A549 (cell line): ENCODE data around the gene FCRL3. TPM values are rescaled to one million over a fixed set of nuclear protein-coding genes. Genes with fewer than 3 reads are reported as not detected.

ENCODE experiments used
- ATAC-seq, 2 experiments: fragments of 200-7000 bp in 1 of 2; fragments of >200 bp in 1 of 2; cut with Nextera tagmentation in 1 of 2; cut with Tn5 transposase in 1 of 2; 3 replicates each; pipeline versions ENCODE4 v1.8.0 to v1.9.1; 2018 to 2020; ENCODE audit warnings: mild to moderate bottlenecking in 1 of 2, moderate library complexity in 1 of 2
- CTCF ChIA-PET: fragments of 300-600 bp; sonication (Branson Sonifier 250); formaldehyde crosslinking; extraction: SDS; loops from one replicate; lab custom pipeline; 2021; ENCODE audit warnings: antibody characterized with exemption, inconsistent platforms; lab: Yijun Ruan, JAX
- POLR2A ChIA-PET: fragments of 350-600 bp; formaldehyde crosslinking; extraction: SDS; loops from one replicate; lab custom pipeline; 2021; ENCODE audit warnings: antibody characterized with exemption, inconsistent platforms; lab: Yijun Ruan, JAX
- DNase-seq, 2 experiments: peaks; one replicate each; pipeline versions ENCODE4 v3.0.0 to v3.0.0-alpha.2; 2011 to 2016; ENCODE audit warnings: low read depth in 1 of 2, low spot score in 1 of 2
- FAIRE-seq: peaks from 2 replicates; lab custom pipeline; 2011; peaks lifted over from hg19 to GRCh38; lab: Jason Lieb, UNC
- H3K27ac ChIP-seq, 2 experiments: fragments of >200 bp; sonication (Bioruptor Twin); formaldehyde crosslinking; 3 replicates each; pipeline ENCODE4 v1.5.1; 2016 to 2017
- H3K4me1 ChIP-seq: fragments of >200 bp; sonication (Bioruptor Twin); formaldehyde crosslinking; 3 replicates; pipeline ENCODE4 v1.6.1; 2016
- H3K4me2 ChIP-seq: fragments of >200 bp; sonication (Bioruptor Twin); formaldehyde crosslinking; 3 replicates; pipeline ENCODE4 v1.6.1; 2016
- H3K4me3 ChIP-seq: fragments of >200 bp; sonication (Bioruptor Twin); formaldehyde crosslinking; 3 replicates; pipeline ENCODE4 v1.5.1; 2016
- H3K9me3 ChIP-seq: fragments of >200 bp; sonication (Bioruptor Twin); formaldehyde crosslinking; 3 replicates; pipeline ENCODE4 v1.6.1; 2016
- BHLHE40 ChIP-seq: IDR thresholded peaks from 2 replicates; pipeline ENCODE4 v1.6.1; 2012; ENCODE audit warnings: low read depth, low read length, inconsistent platforms
- CBX2 ChIP-seq: fragments of 200-600 bp; sonication (generic); IDR thresholded peaks from 2 replicates; pipeline ENCODE4 v1.6.1; 2016; ENCODE audit warnings: low read depth, mild to moderate bottlenecking, borderline replicate concordance
- CBX8 ChIP-seq: fragments of 200-600 bp; sonication (generic); IDR thresholded peaks from 2 replicates; pipeline ENCODE4 v1.6.1; 2016
- CEBPB ChIP-seq, 2 experiments: fragments of >200 bp in 1 of 2; sonication (Bioruptor Twin) in 1 of 2; formaldehyde crosslinking in 1 of 2; IDR thresholded peaks; 2 replicates each; pipeline ENCODE4 v1.6.1; 2012 to 2016
- EHMT2 ChIP-seq: fragments of 200-600 bp; sonication (generic); IDR thresholded peaks from 2 replicates; pipeline ENCODE4 v1.6.1; 2016; ENCODE audit warnings: antibody characterized with exemption, low read depth, mild to moderate bottlenecking, moderate library complexity
- EP300 ChIP-seq, 2 experiments: fragments of >200 bp; sonication (Bioruptor Twin); formaldehyde crosslinking; IDR thresholded peaks; 2 replicates in 1 of 2; 3 replicates in 1 of 2; pipeline ENCODE4 v1.6.1; 2016 to 2017
- FOSB ChIP-seq: fragments of 250-450 bp; sonication (Bioruptor Pico); IDR thresholded peaks from 2 replicates; pipeline ENCODE4 v1.5.0; 2020; ENCODE audit warnings: mild to moderate bottlenecking, moderate library complexity
- HDAC2 ChIP-seq: fragments of 200-600 bp; sonication (generic); IDR thresholded peaks from 2 replicates; pipeline ENCODE4 v1.6.1; 2016
- HOXB13 ChIP-seq: fragments of 250-450 bp; sonication (Bioruptor Pico); IDR thresholded peaks from 2 replicates; pipeline ENCODE4 v1.5.0; 2020; ENCODE audit warnings: low read depth, mild to moderate bottlenecking, moderate library complexity
- HOXB5 ChIP-seq: fragments of 250-450 bp; sonication (Bioruptor Pico); IDR thresholded peaks from 2 replicates; pipeline ENCODE4 v1.5.0; 2020; ENCODE audit warnings: mild to moderate bottlenecking, moderate library complexity
- JUNB ChIP-seq: fragments of >200 bp; sonication (Bioruptor Twin); formaldehyde crosslinking; IDR thresholded peaks from 2 replicates; pipeline ENCODE4 v1.6.1; 2016
- KDM1A ChIP-seq: fragments of 200-600 bp; sonication (generic); IDR thresholded peaks from 2 replicates; pipeline ENCODE4 v1.6.1; 2016; ENCODE audit warnings: low read depth, mild to moderate bottlenecking
- KDM5A ChIP-seq: fragments of 200-600 bp; sonication (generic); IDR thresholded peaks from 2 replicates; pipeline ENCODE4 v1.6.1; 2016; ENCODE audit warnings: antibody characterized with exemption, mild to moderate bottlenecking
- MAZ ChIP-seq: fragments of 150-350 bp; IDR thresholded peaks from 2 replicates; pipeline ENCODE4 v1.6.1; 2014; ENCODE audit warnings: antibody characterized with exemption, low read depth, low read length, borderline replicate concordance
- NPAS2 ChIP-seq: fragments of 250-450 bp; sonication (Bioruptor Pico); IDR thresholded peaks from 2 replicates; pipeline ENCODE4 v1.8.0; 2022; ENCODE audit warnings: mild to moderate bottlenecking, moderate library complexity, borderline replicate concordance
- POLR2A ChIP-seq: IDR thresholded peaks from 2 replicates; pipeline ENCODE4 v1.6.1; 2012; ENCODE audit warnings: mild to moderate bottlenecking, low read length
- POLR2AphosphoS2 ChIP-seq: conservative IDR thresholded peaks from 2 replicates; pipeline ENCODE4 v1.6.1; 2012; ENCODE audit warnings: low read length, improper control_type of control experiment, inconsistent platforms
- RARB ChIP-seq: fragments of 250-450 bp; sonication (Bioruptor Pico); IDR thresholded peaks from 2 replicates; pipeline ENCODE4 v1.8.0; 2021; ENCODE audit warnings: mild to moderate bottlenecking, moderate library complexity
- RFX5 ChIP-seq: fragments of 450-650 bp; IDR thresholded peaks from 2 replicates; pipeline ENCODE4 v1.7.1; 2014; ENCODE audit warnings: antibody characterized with exemption, mild to moderate bottlenecking, moderate library complexity
- SREBF2 ChIP-seq: fragments of 450-650 bp; IDR thresholded peaks from 2 replicates; pipeline ENCODE4 v1.6.1; 2014; ENCODE audit warnings: mild to moderate bottlenecking, moderate library complexity
- TFCP2L1 ChIP-seq: fragments of 250-450 bp; sonication (Bioruptor Pico); IDR thresholded peaks from 2 replicates; pipeline ENCODE4 v1.5.0; 2021; ENCODE audit warnings: mild to moderate bottlenecking
- TP53 ChIP-seq: fragments of 250-450 bp; sonication (Bioruptor Pico); IDR thresholded peaks from 2 replicates; pipeline ENCODE4 v1.5.0; 2021; ENCODE audit warnings: mild to moderate bottlenecking, moderate library complexity
- ZFP36 ChIP-seq: fragments of 450-650 bp; IDR thresholded peaks from 2 replicates; pipeline ENCODE4 v1.6.1; 2014; ENCODE audit warnings: borderline replicate concordance; ENCODE audit not compliant: partially characterized antibody
- ZNF302 ChIP-seq: fragments of 250-450 bp; sonication (Bioruptor Pico); IDR thresholded peaks from 2 replicates; pipeline ENCODE4 v1.9.0; 2021; ENCODE audit warnings: inconsistent platforms, mild to moderate bottlenecking, moderate library complexity
- ZSCAN20 ChIP-seq: fragments of 250-450 bp; sonication (Bioruptor Pico); IDR thresholded peaks from 2 replicates; pipeline ENCODE4 v1.8.0; 2022; ENCODE audit warnings: mild to moderate bottlenecking, moderate library complexity
- WGBS: methylation state at CpG from one replicate; pipeline ENCODE4 v1.1.6; 2017; ENCODE audit errors: missing lambda C conversion rate; 5-methylcytosine and 5-hydroxymethylcytosine counted together
- polyA plus RNA-seq, 4 experiments: library from polyadenylated mRNA; depleted of rRNA in 3 of 4; stranded (reverse); fragments of >200 nt; fragmentation: RNase III in 1 of 4; extraction: RNeasy Plus Mini Kit Qiagen cat#74134 plus additional on column Dnase treatment in 1 of 4; gene quantifications; 2 replicates in 3 of 4; 3 replicates in 1 of 4; pipeline ENCODE4 v1.2.3, GENCODE V29; 2011 to 2017
- TF ChIP-seq, protein P1 (sequence below): fragments of 250-450 bp; sonication (Bioruptor Pico); IDR thresholded peaks from 2 replicates; pipeline ENCODE4 v1.5.0; 2020; ENCODE audit warnings: low read depth, mild to moderate bottlenecking, moderate library complexity
- TF ChIP-seq, protein P2 (sequence below): fragments of 450-650 bp; IDR thresholded peaks from 2 replicates; pipeline ENCODE4 v1.6.1; 2014; ENCODE audit warnings: antibody characterized with exemption

FCRL3 gene
- polyA plus RNA-seq, 2 of the 4 experiments (the other 2 are of a cell fraction) = 0.01 TPM; not detected in 1

DNA sequence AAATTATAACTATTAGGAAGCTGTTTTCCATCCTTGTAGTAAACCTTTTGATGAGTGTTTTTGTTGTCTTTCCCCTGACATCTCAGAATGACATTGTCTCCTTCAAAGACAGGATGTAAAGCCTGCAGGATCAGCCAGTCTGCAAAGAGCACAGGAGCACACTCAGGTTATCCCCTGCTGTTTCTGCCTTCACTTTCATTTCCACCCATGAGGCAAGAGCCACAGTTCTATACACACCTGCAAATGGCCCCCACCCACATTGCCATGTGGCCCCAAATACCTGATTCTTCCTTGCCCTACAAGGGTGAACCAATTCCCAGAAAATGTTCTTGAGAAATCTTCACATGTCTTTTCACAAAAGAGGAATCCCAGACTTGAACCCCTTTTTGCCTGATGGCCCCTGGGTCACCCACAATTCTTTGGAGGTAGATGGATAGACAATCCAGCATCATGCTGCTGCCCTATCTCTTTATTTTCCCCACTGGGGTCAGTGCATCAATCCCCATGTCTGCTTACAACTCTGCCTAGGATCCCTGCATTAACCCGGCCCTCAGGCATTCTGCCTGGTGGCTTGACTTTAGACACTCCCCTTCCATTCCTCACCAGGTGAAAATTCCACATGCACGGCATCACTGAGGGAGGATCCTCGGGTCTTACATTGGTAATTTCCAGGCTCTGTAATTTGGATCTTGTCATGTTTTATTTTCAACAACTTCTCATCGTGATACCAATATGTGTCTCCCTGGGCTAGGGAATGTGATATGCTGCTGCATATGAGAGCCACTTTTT lies 2.6 kb downstream of the FCRL3 start (continued):
- TF ChIP-seq HOXB13 (CRISPR knock-in tag) = no peak

DNA sequence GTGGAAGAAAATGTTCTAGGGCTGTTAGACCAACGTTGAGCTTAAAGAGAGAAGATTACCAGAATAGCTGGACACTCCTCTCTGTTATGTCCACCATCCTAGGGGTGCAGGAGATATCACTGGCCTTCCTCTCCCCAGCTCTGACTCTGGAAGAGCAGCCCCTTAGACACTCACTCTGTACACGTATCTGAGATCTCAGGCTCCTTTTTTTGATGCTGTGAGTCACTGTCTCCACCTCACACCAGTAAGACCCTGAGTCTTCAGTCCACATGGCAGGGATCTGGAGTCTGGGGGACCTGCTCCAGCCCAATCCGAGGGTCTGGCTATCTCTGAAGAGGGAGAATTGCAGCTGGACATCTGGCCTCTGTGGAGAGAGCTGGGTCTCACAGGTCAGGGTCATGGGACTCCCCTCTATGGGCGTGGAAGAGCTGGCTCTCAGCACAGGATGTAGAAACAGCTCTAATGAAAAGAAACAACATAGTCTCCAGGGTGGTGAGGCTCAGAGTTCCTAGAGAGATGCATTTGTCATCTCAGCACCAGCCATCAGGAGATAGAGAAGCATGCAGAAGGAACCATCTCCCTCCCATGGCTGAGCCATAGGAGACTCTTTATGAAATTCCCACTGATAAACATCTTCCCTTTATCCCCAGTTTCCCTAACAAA lies 3.5 kb downstream of the FCRL3 start:
- POLR2A ChIA-PET = no interaction called here
- CTCF ChIA-PET = no interaction called here
- H3K9me3 ChIP-seq = no peaks in the 10 kb centered on the region
- no peaks in the 10 kb centered on the region for H3K4me1 ChIP-seq
- FAIRE-seq = no peak
- ATAC-seq = no peak
- H3K27ac ChIP-seq = no peak overlapping the region
- H3K4me2 ChIP-seq = no peak overlapping the region
- no peak for TF ChIP-seq ZSCAN20
- TF ChIP-seq CBX2 = no peak
- no peak for TF ChIP-seq SREBF2
- no peak for TF ChIP-seq TFCP2L1
- TF ChIP-seq, protein P1, sequence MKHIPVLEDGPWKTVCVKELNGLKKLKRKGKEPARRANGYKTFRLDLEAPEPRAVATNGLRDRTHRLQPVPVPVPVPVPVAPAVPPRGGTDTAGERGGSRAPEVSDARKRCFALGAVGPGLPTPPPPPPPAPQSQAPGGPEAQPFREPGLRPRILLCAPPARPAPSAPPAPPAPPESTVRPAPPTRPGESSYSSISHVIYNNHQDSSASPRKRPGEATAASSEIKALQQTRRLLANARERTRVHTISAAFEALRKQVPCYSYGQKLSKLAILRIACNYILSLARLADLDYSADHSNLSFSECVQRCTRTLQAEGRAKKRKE = no peak
- TF ChIP-seq ZFP36 = no peak
- TF ChIP-seq CEBPB (IDR thresholded peaks at IDR 0.05) = no peak
- TF ChIP-seq, protein P2, sequence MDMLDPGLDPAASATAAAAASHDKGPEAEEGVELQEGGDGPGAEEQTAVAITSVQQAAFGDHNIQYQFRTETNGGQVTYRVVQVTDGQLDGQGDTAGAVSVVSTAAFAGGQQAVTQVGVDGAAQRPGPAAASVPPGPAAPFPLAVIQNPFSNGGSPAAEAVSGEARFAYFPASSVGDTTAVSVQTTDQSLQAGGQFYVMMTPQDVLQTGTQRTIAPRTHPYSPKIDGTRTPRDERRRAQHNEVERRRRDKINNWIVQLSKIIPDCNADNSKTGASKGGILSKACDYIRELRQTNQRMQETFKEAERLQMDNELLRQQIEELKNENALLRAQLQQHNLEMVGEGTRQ = no peak
- TF ChIP-seq RFX5 = no peak
- TF ChIP-seq EP300 (IDR thresholded peaks at IDR 0.05) = no peak
- no peak for TF ChIP-seq TP53 (CRISPR knock-in tag)
- no peak for TF ChIP-seq CBX8
- no peak for TF ChIP-seq POLR2AphosphoS2
- no peak for TF ChIP-seq ZNF302 (CRISPR knock-in tag)
- TF ChIP-seq KDM5A = no peak
- no peak for DNase-seq
- H3K4me3 ChIP-seq = no peak overlapping the region
- 0% methylated on average over 4 of the region's 4 CpGs for WGBS

DNA sequence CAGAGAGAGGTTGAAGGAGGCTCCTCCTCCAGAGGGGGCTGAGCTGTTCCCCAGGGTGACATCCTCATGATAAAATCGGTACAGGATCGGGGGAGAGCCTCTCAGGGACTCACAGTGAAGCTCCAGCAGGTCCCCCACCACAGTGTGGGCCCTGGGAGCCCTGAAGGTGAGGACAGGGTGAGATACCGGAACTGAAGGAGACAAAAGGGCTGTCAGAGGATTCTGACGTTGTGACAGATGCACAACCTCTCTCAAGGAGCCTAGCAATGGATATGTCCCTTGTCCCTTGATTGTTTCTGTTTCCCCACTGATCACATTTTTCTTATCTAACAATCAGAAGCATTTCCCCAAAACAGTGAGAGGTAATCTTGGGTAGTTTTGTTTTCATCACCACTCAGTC lies 5.2 kb downstream of the FCRL3 start:
- FAIRE-seq (no peak), DNase-seq (no peak), ATAC-seq (no peak)
- H3K4me1 ChIP-seq = no peaks in the 10 kb centered on the region
- no peaks in the 10 kb centered on the region for H3K9me3 ChIP-seq
- POLR2A ChIA-PET = no interaction called here
- CTCF ChIA-PET = no interaction called here
- H3K27ac ChIP-seq = no peak overlapping the region
- H3K4me2 ChIP-seq = no peak overlapping the region
- H3K4me3 ChIP-seq = no peak overlapping the region
- 13% methylated on average over 4 of the region's 4 CpGs for WGBS
- TF ChIP-seq CBX8 (no peak), JUNB (no peak), POLR2A (no peak), NPAS2 (no peak), HOXB13 (CRISPR knock-in tag) (no peak), MAZ (no peak), FOSB (CRISPR knock-in tag) (no peak), EHMT2 (no peak), RARB (CRISPR knock-in tag) (no peak), KDM1A (no peak), ZSCAN20 (no peak), HDAC2 (no peak), HOXB5 (CRISPR knock-in tag) (no peak), BHLHE40 (no peak)
